MM.1S (cell line): ENCODE measurements around the gene LYZL1.

Source experiments
- CTCF ChIP-seq: fragments of 300-600 bp; sonication (generic); IDR thresholded peaks from 2 replicates; pipeline ENCODE4 v1.5.1; 2016; ENCODE audit warnings: antibody characterized with exemption, low read length, mixed read lengths
- EZH2 ChIP-seq: fragments of 300-600 bp; sonication (generic); optimal IDR thresholded peaks from 2 replicates; pipeline ENCODE3; 2017; ENCODE audit warnings: low read depth, mild to moderate bottlenecking, antibody characterized with exemption, low read length, mixed read lengths

DNA sequence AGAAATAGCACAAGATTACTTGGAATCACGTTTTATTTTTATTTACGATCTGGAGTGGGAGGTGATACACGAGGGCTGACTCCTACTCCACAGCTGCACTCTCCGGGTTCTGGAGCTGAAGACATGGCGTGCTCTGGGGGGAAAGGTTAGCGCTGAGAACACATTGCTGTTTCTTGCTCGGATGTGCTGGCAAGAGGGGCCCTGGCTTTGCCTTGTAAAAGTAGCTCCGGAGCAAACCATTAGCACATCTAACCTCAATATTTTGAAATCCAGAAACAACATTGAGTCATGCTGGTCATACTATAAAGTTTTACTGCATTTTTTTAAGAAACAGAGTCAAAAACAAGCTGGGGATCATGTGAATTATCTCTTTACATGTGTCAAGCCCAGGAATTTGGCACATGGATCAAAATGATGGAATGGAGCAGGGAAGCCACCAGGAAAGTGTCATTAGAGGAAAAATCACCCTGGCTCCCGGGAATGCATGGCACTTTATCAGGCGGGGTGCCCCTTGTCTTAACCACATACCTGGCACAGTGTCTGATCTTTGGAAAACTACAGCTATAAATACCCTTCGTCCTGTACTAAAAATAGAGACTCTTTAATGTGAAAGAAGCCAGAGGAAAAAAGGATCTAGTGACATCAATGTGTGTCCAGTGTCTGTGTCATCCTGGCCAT lies 31.6 kb upstream of the LYZL1 start:
- no peak for TF ChIP-seq CTCF
- TF ChIP-seq EZH2: no peak
